Measurements from ENCODE around the gene APEX1.

The APEX1 gene

DNA sequence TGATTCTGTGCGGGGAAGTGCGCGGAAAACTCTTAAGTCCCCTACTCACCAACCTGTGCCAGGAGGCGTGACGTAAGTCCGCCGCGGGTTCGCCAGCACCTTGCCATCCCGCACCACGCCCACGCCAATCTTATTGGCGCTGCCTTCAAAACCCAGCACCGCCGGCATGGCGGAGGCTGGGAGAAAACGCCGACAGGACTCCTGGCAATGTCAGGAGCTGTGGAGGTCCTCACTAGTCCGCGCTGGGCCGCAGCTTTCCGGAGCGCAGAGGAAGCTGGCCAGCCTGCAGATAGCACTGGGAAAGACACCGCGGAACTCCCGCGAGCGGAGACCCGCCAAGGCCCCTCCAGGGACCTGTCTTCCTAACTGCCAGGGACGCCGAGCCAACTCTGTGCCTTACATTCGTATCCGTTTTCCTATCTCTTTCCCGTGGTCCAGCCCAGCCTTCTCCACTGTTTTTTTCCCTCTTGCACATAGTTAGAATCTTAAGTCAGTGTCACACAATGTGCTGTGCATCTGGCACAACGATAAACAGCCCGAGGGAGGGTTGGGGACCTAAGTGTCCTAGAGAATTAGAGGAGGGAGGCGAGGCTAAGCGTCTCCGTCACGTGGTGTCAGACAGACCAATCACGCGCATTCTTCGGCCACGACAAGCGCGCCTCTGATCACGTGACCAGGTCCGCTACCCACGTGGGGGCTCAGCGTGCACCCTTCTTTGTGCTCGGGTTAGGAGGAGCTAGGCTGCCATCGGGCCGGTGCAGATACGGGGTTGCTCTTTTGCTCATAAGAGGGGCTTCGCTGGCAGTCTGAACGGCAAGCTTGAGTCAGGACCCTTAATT is at the start of gene APEX1, which contains the start of gene OSGEP:
Gene APEX1 (plus strand): TSS at position 711 of the 839 bp plus-strand sequence. CDS start 420 bp downstream, outside the sequence.
Gene OSGEP (minus strand): TSS at position 297 of the 839 bp plus-strand sequence. CDS start 129 bp downstream, at position 168.
- peak; percentile 98 for DNase-seq

DNA sequence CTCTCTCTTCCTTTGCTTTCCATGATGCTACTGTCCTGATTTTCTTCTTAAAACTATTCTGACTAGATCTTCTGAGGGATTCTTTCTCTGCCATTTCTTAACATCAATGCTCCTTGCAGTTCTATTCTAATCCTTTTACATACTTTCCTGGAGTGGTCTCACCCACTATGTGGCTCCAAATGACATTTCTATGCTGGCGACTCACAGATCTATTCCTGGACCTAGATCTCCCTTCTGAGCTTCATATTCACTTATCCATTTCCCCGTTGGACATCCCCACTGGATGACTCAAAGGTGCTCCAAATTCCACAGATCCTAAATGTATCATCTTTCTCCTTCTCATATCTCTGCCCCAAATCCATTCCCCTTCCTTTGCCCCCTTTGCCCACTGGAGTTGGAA is 45.8 kb upstream of the APEX1 start:
- DNase-seq: no peak

DNA sequence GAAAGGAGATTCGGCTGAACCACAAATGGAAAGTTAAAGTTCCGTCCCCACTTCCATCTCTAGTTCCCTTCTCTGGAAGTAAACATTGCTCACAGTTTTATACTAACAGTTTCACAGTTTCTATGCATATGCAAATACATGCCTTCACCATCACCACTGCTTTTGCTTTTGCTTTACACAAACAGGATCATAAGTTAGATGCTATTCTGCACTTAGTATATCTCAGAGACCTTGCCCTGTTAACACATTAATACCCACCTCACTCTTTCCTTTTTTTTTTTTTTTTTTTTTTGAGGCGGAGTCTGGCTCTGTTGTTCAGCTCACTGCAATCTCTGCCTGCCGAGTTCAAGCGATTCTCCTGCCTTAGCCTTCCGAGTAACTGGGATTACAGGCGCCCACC is 42.6 kb upstream of the APEX1 start:
- DNase-seq: peak; percentile 41

DNA sequence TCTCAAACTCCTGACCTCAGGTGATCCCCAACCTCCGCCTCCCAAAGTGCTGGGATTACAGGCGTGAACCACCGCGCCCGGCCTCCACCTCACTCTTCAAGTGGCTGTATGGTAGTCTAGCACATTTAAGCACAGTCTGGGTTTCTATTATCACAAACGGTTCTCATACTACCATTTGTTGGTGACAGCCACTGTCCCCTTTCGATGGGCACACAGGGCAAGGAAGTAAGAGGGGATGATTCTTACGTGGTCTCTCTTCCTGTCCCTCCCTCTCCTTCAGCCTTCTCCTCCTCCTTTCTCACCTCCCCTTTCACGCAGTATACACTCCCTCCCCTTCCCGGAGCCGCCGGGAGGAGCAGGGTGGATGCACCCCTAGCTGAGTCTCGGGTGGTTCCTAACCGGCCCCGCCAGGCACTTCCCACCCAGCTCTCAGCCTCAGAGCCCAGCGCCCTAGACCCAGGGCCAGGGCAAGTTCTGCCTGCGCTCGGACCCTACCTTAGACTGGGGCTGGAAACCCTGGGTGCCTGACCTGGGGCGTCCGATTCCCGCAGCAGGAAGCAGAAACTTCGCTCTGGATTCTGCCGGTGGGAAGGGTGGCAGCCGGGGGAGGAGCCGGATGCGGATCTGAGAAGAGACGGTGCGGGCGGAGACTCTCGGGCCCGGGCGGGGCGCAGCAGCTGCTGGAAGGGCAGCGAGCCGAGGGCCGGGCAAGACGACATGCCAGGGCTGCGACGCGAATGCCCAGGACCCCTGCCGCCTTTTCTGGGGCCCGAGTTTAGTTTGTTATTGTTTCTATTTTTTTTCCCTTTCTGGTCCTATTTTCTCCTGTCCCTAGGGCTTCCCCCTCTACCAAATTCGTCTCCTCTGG is 41.9 kb upstream of the APEX1 start, which contains the start of gene TEP1:
Gene TEP1 (minus strand): TSS at position 626 of the 868 bp plus-strand sequence. CDS start 5,062 bp downstream, outside the sequence.
- peak; percentile 72 for DNase-seq

DNA sequence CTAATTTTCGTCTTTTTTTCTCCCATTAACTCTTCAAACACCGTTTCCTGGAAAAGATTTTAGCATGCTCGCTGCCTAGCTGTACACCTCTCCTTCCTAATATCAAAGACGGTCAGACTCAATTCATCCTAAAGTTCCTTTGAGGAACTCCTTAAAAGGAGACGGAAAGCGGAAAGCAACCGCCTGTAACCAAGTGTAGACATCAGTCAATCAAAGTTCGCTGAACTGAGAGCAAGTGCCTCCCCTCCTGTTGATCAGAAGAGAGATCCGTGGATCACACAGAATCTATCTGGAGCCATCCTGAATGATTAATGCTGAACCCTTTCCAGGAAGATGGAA is 41.3 kb upstream of the APEX1 start:
- peak; percentile 48 for DNase-seq

DNA sequence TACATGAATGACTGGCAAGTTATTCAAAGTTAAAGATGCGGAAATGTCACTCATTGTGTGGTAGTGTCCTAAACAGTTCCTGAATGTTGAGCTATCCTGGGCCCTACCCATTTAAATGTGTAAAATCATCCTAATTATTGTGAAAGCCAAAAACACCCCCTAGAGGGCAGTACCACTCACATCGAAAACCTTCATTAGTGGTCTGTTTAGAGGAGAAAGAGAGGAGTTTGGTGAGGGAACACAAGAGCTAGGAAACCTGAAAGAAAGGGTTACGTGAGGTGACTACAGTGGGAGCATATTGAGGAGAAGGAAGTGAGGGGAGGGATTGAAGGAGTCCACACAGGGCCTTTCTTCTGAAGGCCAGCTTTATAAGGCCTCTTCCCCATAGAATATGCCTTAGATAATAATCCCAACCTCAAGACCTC is 39.2 kb upstream of the APEX1 start:
- peak; percentile 72 for DNase-seq

DNA sequence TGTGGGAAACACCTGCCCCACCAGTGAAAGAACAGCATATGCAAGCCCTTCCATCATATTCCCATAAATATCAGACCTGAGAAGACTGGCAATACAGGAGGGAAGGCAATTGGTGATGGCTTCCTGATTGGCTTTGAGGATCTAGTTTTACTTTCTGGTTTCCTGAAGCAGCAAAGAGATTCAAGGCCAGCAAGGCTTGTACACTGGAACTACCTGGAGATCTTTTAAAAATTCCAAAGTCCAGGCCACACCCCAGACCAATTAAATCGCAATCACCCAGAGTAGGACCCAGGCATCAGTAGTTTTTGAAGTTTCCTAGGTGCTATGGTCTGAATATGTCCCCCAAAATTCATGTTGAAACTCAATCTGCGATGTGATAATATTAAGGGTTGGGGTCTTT is 38.8 kb upstream of the APEX1 start:
- DNase-seq: no peak

DNA sequence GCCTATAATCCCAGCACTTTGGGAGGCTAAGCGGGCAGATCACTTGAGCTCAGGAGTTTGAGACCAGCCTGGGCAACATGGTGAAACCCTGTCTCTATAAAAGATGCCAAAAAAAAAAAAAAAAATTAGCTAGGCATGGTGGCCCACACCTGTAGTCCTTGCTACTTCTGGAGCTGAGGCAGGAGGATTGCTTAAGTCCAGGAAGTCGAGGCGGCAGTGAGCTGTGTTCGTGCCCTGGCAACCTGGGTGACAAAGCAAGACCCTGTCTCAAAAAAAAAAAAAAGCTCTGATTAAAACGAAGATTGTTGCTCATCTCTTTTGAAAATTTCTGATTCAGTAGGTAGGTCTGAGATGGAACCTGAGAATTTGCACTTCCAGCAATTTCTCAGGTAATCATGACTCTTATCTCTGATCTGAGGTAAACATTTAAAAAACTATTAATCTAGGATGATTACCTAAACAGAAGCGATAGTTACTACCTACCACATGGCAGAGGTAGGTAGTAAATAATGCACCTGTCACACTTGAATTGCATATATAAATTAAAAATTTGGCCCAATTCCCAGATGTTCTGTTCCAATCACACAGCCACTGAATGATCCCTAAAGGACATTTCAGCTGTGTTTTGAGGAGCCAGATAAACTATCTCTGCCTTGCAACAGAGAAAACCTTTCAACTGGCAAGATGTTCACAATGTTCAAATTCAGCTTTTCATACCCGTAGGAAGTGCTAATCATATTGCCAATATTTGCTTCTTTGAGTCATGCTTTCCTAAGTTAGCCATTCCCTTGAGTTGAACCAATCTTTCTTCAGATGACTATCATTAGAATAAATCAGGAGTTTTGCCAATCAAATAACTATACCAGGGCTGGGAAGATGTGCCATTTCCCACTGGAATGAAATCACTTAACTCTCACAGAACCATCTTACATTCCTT is 37.5 kb upstream of the APEX1 start:
- DNase-seq: no peak

DNA sequence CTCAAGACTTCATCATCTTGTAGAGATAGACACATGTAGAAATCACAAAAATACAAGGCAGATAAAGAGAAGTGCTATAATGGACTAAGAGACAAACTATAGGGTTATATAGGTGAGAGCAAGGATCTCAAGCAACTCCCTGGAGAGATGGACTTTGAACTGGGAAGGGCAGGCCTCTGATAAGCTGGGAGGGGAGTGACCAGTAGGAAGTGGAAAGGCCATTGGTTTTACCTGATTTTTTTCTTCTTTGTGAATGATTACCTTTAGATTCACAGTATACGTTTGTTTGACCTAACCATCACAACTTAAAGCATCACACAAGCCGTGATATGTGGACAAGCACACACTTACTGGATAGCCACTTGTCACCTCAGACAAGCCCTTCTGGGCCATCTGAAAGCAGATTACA is 36.5 kb upstream of the APEX1 start:
- no peak for DNase-seq

DNA sequence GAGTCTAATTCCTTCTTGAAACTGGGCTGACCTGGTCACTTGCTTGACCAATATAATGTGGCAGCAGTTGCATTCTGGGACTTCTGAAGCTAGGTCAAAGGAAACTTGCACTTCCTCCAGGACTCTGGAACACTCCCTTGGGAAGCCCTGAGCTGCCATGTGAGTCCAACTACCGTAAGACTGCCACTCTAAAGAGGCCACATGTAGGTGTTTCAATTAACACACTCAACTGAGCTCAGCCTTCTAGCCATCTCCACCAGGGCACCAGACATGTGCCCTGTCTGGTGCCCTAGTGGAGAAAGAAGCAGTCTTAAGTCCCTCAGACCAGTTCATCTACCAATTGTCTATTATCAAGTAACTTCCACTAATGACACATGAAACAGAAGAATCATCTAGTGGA is 35.6 kb upstream of the APEX1 start:
- DNase-seq: no peak

DNA sequence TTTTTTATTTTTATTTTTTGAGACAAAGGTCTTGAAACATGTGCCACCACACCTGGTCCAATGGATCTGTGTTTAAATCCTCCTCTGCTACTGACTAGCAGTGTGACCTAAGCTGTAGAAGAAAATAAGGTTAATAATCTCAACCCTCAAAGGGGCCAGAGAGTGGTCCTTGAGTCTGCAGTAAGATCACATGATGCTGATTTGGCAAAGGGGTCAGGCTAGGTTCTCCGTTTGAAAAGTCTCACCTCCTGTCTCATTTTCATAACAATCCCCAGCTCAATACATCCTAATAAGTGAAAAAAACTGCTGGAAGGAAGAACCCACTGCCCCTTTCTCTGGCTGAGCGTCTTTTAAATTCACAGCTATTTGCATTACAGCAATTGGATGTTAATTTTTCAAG is 33.8 kb upstream of the APEX1 start:
- no peak for DNase-seq

DNA sequence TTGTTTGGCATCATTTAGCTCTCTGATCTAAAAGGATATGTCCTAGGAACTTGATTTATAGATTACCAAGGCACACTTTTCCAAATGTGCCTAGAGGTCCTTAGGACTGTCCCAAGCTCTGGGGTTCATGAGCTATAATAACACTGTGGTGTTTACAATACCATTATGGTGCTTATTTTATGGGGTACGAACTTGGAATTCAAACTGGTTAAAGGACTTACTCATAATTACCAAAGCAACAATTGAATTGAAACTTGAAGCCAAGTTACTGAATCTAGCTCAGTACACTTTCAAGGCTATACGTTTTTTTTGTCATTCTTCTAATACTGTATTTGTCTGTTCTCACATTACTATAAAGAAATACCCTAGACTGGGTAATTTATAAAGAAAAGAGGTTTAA is 32.1 kb upstream of the APEX1 start:
- no peak for DNase-seq

DNA sequence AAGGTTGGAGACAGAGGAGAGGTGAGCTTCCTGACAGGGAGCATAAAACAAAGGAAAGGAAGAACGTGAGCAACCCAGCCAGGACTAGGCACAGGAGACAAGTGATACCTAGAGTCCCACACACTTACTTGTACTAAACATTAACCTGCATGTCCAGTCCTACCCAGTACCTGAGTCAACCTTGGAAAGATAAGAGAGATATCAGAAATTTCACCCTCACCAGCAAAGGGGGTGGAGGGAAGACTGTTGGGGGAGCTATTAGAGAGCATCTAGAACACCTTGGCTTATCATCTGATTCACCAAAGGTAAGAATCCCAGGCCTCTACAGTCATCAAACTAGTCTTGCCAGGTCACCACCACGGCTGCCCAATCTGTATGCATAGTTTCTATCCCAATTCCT is 30.2 kb upstream of the APEX1 start:
- no peak for DNase-seq

DNA sequence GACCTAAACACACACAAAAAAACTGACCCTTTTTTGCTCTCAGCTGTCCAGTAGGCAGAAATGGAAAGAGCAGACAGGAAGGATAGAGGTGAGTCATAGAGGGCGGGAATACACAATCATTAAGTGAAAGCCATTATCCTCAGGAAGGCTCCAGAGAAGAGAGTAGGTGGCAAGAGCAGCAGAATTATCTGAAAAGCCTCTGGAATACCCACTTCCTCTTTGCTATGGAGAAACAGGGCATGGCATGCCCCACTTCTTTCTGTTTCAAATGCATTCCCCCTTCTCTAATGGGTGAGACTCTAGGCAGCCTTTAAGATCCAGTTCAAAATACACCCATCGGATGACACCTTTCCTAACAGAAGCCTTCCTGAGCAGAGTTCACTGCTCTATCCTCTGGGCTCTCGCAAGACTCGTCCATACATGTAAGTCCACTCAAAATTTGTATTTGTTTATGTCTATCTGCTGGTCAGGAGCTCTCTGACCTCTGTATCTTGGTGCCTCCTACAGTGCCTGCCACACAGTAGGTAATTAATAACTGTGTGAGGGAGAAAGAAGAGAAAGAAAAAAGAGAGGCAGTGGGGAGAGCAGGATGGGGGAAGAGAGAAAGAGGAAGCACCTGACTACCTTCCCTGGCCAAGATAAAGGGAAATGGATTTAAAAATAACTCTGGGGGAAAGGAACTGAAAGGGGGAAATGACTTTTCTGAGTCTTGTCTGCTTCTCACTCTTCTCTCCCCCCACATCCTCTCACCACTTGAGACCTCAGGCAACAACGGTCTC is 27.6 kb upstream of the APEX1 start:
- DNase-seq: no peak

DNA sequence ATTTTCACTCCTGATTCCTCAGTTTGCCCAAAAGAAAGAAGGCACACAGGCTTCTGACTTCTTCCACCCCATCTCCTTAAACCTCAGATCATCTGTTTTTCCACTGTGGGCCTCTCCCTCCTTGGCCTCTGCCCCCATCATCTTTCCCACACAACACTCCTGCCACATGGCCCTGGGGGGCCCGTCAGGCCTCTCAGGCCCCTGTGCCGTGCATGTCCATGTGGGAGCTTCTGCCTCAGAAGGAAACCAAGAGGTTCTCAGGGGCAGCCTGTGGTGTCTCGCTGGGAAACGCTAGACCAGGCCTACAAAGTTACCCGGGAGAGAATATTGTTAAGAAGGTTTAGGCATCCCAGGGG is 27.0 kb upstream of the APEX1 start:
- no peak for DNase-seq

DNA sequence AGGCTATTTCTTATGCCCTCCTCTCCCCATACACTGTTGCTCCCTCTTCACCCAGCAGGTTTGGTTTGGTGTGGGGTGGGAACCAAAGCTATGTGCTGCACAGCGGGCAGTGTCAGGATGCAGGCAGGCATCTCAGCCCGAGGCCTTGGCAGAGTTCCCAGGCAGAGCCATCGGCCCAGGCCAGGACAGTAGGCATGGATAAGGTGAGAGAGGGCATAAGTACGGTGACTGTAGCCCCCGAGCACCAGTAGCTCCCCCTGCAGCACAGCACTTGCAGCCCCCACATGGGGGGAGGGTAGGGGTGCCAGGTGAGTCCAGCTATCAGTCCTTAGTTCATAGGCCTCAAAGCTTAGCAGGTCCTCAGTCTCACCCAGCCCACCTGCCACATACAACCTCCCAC is 26.2 kb upstream of the APEX1 start:
- no peak for DNase-seq

DNA sequence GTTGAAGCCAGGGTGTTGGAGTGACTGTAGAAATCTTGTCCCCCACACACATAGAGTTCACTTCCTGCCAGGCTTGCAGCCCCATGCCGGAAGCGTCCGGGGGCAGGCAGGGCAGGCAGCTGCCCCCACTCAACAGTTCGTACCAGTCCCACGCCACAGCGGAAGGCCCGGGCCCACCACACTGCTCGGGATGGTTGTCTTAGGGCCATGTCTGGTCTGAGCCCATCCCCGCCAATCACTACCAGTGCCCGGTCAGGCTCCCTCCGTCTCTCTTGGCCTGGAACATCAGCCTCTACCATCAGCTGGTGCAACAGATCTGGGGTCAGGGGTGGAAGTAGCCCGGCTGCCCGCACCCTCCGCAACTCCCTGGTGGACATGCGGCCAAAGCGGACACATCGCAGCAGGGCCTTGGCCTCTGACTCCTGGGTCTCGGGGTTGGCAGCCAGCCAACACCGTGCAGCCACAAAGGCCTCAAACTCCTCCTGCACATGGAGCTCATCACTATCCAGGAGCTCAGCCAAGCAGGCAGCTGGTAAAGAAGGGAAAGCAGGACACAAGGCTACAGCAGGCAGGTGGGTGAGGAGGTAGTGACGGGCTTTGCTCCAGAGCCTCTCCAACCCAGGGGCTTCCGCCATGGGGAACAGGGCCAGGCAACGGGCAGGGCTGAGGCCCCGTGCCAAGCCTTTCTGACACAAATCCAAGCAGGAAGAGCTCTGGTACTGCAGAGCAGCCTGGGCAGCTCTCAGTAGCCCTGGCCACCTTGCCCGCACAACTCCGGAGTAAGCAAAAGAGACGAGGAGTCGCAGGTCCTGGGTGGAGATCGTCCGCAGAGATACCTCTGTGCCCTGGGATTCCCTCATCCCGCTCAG is 25.0 kb upstream of the APEX1 start:
- no peak for DNase-seq

DNA sequence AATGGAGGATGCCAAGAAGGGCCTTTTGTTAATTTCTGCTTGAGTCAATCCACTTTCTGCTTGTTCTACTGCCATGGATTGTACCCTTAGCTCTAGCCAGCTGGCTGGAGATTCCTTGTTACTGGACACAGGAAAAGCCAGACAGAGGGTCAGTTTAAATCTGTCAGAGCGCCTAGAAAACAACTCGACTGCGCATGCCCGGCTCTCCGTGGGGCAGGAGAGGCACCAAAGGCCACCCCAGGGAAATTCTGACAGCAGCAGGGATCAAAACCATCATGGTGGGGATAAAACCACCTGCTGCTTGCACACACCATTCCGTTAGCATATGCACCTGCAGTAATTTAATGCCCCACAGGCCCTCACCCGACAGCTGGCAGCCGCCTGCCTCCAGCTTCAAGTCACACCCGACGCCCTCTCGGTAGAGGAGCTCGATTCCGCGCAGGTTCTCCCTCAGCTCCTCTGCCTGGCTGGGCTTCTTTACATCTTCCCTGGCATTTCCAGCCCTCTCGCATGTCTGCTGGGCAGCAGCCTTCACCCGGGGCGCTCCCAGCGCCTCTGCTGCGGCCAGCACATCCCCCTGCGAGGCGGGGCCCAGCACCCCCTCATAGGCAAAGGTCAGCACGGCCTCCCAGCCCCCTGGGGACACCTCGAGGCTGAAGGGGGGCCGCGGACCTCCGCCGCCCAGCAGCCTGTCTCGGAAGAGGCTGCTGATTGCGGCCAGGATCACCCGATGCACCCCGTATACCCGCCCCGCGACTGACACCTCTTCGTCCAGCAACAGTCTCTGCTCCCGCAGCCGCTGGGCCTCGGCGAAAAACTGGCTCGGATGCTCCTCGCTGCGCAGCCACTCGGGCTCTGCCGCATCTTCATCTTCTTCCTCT is 20.1 kb upstream of the APEX1 start:
- DNase-seq: no peak

DNA sequence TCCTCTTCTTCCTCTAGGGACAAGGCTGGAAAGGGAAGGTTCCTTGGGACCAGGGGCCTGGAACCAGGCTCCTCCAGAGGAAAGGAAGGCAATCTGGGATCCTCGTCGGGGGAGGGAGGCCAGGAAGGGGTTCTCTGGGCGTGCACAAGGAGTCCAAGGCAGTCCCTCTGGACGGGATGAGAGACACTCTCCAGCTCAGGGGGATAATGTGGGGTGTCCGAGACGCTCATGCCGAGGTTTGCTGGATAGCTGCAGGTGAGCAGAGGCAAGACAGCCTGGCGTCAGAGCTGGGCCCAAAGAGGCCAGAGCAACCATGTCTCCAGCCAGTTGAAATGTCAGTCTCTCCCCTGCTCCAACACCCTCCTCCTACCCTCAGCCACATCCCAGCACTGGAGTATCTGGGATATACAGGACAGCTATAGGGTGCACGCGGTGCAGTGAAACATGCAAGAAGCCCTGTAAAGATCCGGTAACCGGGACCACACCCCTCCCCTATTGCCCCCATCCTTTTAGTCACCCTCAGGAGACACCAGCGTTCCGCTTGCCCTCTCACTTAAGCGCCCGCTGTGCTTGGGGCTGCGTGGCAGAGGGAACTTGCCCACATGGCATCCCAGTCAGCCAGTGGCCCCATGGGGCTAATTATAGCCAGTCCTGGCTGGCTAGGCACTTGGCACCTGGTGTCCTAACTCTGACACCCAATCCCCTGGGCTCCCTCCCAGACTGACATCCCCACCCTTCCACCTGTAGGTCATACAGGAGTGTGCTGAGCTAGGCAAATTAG is 19.3 kb upstream of the APEX1 start, which contains the start of gene KLHL33:
Gene KLHL33 (minus strand): TSS at position 585 of the 781 bp plus-strand sequence. CDS start 355 bp downstream, at position 230.
- DNase-seq: no peak

Data from CD4-positive, alpha-beta T cell treated with Interleukin-10 for 1 hour (primary cell).